Hepatic stellate cell (primary cell): ENCODE results near the gene MPPED2.

Experiments used
- DNase-seq: peaks from one replicate; pipeline ENCODE4 v3.0.0; 2011; ENCODE audit warnings: low spot score

The MPPED2 gene

GRCh38 chr11:30412509-30412908 is 173.6 kb downstream of the MPPED2 start:
- no peak for DNase-seq

GRCh38 chr11:30411383-30411782 is 174.8 kb downstream of the MPPED2 start:
- no peak for DNase-seq

GRCh38 chr11:30406978-30407762 is 179.0 kb downstream of the MPPED2 start:
- no peak for DNase-seq

- no peak for DNase-seq
Observed at GRCh38 chr11:30405385-30405784, 180.8 kb downstream of the MPPED2 start.

GRCh38 chr11:30404136-30404535 is 182.0 kb downstream of the MPPED2 start:
- DNase-seq, result no peak

GRCh38 chr11:30395751-30396150 is 190.4 kb downstream of the MPPED2 start:
- no peak for DNase-seq

GRCh38 chr11:30393012-30393411 is 193.1 kb downstream of the MPPED2 start:
- no peak for DNase-seq

- DNase-seq, result no peak
Observed at GRCh38 chr11:30392221-30392784, 193.8 kb downstream of the MPPED2 start.

- no peak for DNase-seq
Observed at GRCh38 chr11:30388957-30389356, 197.2 kb downstream of the MPPED2 start.

- DNase-seq, result no peak
Observed at GRCh38 chr11:30387891-30388861, 198.0 kb downstream of the MPPED2 start.

- no peak for DNase-seq
Observed at GRCh38 chr11:30381879-30382278, 204.3 kb downstream of the MPPED2 start.

- DNase-seq, result no peak
Observed at GRCh38 chr11:30380846-30381245, 205.3 kb downstream of the MPPED2 start.

GRCh38 chr11:30377347-30377746 is 208.8 kb downstream of the MPPED2 start:
- DNase-seq, result no peak

GRCh38 chr11:30370164-30370563 is 216.0 kb downstream of the MPPED2 start:
- no peak for DNase-seq

GRCh38 chr11:30368394-30368793 is 217.8 kb downstream of the MPPED2 start:
- no peak for DNase-seq

- no peak for DNase-seq
Observed at GRCh38 chr11:30365793-30366517, 220.2 kb downstream of the MPPED2 start.

- DNase-seq, result no peak
Observed at GRCh38 chr11:30364837-30365482, 221.2 kb downstream of the MPPED2 start.

GRCh38 chr11:30364139-30364836 is 221.9 kb downstream of the MPPED2 start:
- no peak for DNase-seq

GRCh38 chr11:30360741-30361140 is 225.4 kb downstream of the MPPED2 start:
- no peak for DNase-seq
